Liver (tissue), 9 donors: ENCODE data around the gene CHD8. TPM values are rescaled to one million over a fixed set of nuclear protein-coding genes. Genes with fewer than 3 reads are reported as not detected.

Source experiments
- DNase-seq: peaks from one replicate; pipeline ENCODE4 v3.0.0-alpha.2; 2017; ENCODE audit warnings: low spot score
- H3K27ac ChIP-seq, 2 donors: one replicate each; pipeline ENCODE4 v1.7.0; 2013; ENCODE audit warnings: inconsistent platforms in 2 of 2, low read length in 2 of 2, control low read depth in 1 of 2, low read depth in 1 of 2, mild to moderate bottlenecking in 1 of 2
- H3K27me3 ChIP-seq, 4 donors: one replicate each; pipeline versions ENCODE4 v1.6.1 to v1.7.0; 2013; ENCODE audit warnings: low read length in 3 of 4, inconsistent platforms in 1 of 4, mild to moderate bottlenecking in 1 of 4, moderate library complexity in 1 of 4; ENCODE audit not compliant: control insufficient read depth in 4 of 4, insufficient read depth in 4 of 4
- H3K36me3 ChIP-seq, 4 donors: one replicate each; pipeline versions ENCODE4 v1.6.1 to v1.7.0; 2013; ENCODE audit warnings: low read length in 3 of 4, mild to moderate bottlenecking in 3 of 4, low read depth in 1 of 4, moderate library complexity in 1 of 4; ENCODE audit not compliant: control insufficient read depth in 4 of 4, insufficient read depth in 3 of 4
- H3K4me1 ChIP-seq, 4 donors: one replicate each; pipeline versions ENCODE4 v1.6.1 to v1.7.0; 2013; ENCODE audit warnings: low read length in 3 of 4, mild to moderate bottlenecking in 3 of 4, moderate library complexity in 1 of 4; ENCODE audit not compliant: control insufficient read depth in 4 of 4, insufficient read depth in 4 of 4
- H3K4me3 ChIP-seq, 3 donors: one replicate each; pipeline versions ENCODE4 v1.6.1 to v1.7.0; 2013; ENCODE audit warnings: low read length in 3 of 3, control low read depth in 1 of 3, low read depth in 1 of 3, mild to moderate bottlenecking in 1 of 3
- H3K9ac ChIP-seq, 2 donors: one replicate each; pipeline ENCODE4 v1.7.0; 2013; ENCODE audit warnings: low read length in 2 of 2, mild to moderate bottlenecking in 2 of 2, moderate library complexity in 2 of 2, control low read depth in 1 of 2, low read depth in 1 of 2
- H3K9me3 ChIP-seq, 4 donors: one replicate each; pipeline versions ENCODE4 v1.6.1 to v1.7.0; 2013; ENCODE audit warnings: low read length in 3 of 4; ENCODE audit not compliant: control insufficient read depth in 4 of 4
- EGR1 ChIP-seq, 2 donors: IDR thresholded peaks; 2 replicates each; pipeline ENCODE4 v1.6.1; 2016 to 2018; ENCODE audit warnings: antibody characterized with exemption in 2 of 2, low read depth in 2 of 2
- FOXA1 ChIP-seq: IDR thresholded peaks from 2 replicates; pipeline ENCODE4 v1.6.1; 2016; ENCODE audit warnings: antibody characterized with exemption
- GABPA ChIP-seq, 2 donors: IDR thresholded peaks in 1 of 2; conservative IDR thresholded peaks in 1 of 2; 2 replicates each; pipeline ENCODE4 v1.6.1; 2016; ENCODE audit warnings: antibody characterized with exemption in 2 of 2, mild to moderate bottlenecking in 1 of 2, moderate library complexity in 1 of 2
- HNF4A ChIP-seq, 2 donors: conservative IDR thresholded peaks; 2 replicates each; pipeline ENCODE4 v1.6.1; 2016; ENCODE audit warnings: antibody characterized with exemption in 2 of 2, mild to moderate bottlenecking in 2 of 2
- JUND ChIP-seq, 2 donors: IDR thresholded peaks; 2 replicates each; pipeline ENCODE4 v1.6.1; 2016; ENCODE audit warnings: antibody characterized with exemption in 2 of 2
- RAD21 ChIP-seq, 2 donors: IDR thresholded peaks; 2 replicates each; pipeline ENCODE4 v1.6.1; 2016; ENCODE audit warnings: antibody characterized with exemption in 2 of 2, mild to moderate bottlenecking in 2 of 2
- RXRA ChIP-seq, 2 donors: IDR thresholded peaks; 2 replicates each; pipeline ENCODE4 v1.6.1; 2017 to 2018; ENCODE audit warnings: antibody characterized with exemption in 2 of 2, mild to moderate bottlenecking in 1 of 2
- SP1 ChIP-seq: IDR thresholded peaks from 2 replicates; pipeline ENCODE4 v1.6.1; 2018; ENCODE audit warnings: antibody characterized with exemption, mild to moderate bottlenecking
- TAF1 ChIP-seq: conservative IDR thresholded peaks from 2 replicates; pipeline ENCODE4 v1.6.1; 2016; ENCODE audit warnings: antibody characterized with exemption, mild to moderate bottlenecking
- YY1 ChIP-seq: IDR thresholded peaks from 2 replicates; pipeline ENCODE4 v1.6.1; 2016; ENCODE audit warnings: antibody characterized with exemption, mild to moderate bottlenecking
- ZBTB33 ChIP-seq: IDR thresholded peaks from 2 replicates; pipeline ENCODE4 v1.6.1; 2016; ENCODE audit warnings: antibody characterized with exemption
- WGBS: extraction: QIAGEN DNeasy Blood & Tissue Kit; methylation state at CpG from one replicate; pipeline ENCODE4 v1.1.7; 2013; 5-methylcytosine and 5-hydroxymethylcytosine counted together
- polyA plus RNA-seq, 2 donors: library from polyadenylated mRNA; stranded (reverse) in 1 of 2; unstranded in 1 of 2; fragments of 200-250 nt in 1 of 2; fragments of >200 nt in 1 of 2; fragmentation: Nextera tagmentation in 1 of 2; extraction: Ambion mirVana in 1 of 2; gene quantifications; one replicate each; pipeline versions ENCODE4 v1.2.1 to v1.2.3, GENCODE V29; 2013 to 2015
- total RNA-seq, 2 donors: library from RNA; depleted of rRNA; stranded (reverse); fragments of >200 nt; gene quantifications; one replicate each; pipeline ENCODE4 v1.2.3, GENCODE V29; 2014
- TF ChIP-seq, protein P1 (sequence below): fragments of 150-350 bp; IDR thresholded peaks from 2 replicates; pipeline ENCODE4 v1.5.1; 2017; ENCODE audit warnings: improper control_type of control experiment, low read depth, low read length; ENCODE audit not compliant: missing input control
- TF ChIP-seq, protein P2 (sequence below): IDR thresholded peaks from 2 replicates; pipeline ENCODE4 v1.6.1; 2016; ENCODE audit warnings: antibody characterized with exemption, mild to moderate bottlenecking
- TF ChIP-seq, protein P3 (sequence below): IDR thresholded peaks from 2 replicates; pipeline ENCODE4 v1.6.1; 2016; ENCODE audit warnings: antibody characterized with exemption
- donor health status: healthy.
- donor health status: healthy.
- donor health status: healthy.
- donor health status: healthy.
- donor health status: healthy.

CHD8 gene
- total and polyA plus RNA-seq, 4 donors = 9.6 to 29.5 (median 19.2) TPM

GRCh38 chr14:21505012-21505553 is 49.2 kb upstream of the CHD8 start:
- no peak for DNase-seq
- Histone ChIP-seq H3K4me1 (peaks cover 0 to 9% (median 8%) of the 10 kb centered on the region in 4 donors), H3K9me3 (no peaks in the 10 kb centered on the region), H3K36me3 (peaks cover 3 to 35% (median 16%) of the 10 kb centered on the region in 4 donors), H3K27ac (no peak overlapping the region), H3K9ac (no peak overlapping the region), H3K27me3 (no peaks in the 10 kb centered on the region), H3K4me3 (no peak overlapping the region)
- TF ChIP-seq RXRA (IDR thresholded peaks at IDR 0.05) (no peak), FOXA1 (no peak), HNF4A (conservative IDR thresholded peaks at IDR 0.05) (no peak), TAF1 (no peak), SP1 (no peak), YY1 (no peak), EGR1 (IDR thresholded peaks at IDR 0.05; ENCODE audit: low read depth in 2 of 2) (no peak), GABPA (IDR thresholded peaks at IDR 0.05 in 1 of 2, conservative IDR thresholded peaks at IDR 0.05 in 1 of 2) (no peak)
- TF ChIP-seq, protein P1, sequence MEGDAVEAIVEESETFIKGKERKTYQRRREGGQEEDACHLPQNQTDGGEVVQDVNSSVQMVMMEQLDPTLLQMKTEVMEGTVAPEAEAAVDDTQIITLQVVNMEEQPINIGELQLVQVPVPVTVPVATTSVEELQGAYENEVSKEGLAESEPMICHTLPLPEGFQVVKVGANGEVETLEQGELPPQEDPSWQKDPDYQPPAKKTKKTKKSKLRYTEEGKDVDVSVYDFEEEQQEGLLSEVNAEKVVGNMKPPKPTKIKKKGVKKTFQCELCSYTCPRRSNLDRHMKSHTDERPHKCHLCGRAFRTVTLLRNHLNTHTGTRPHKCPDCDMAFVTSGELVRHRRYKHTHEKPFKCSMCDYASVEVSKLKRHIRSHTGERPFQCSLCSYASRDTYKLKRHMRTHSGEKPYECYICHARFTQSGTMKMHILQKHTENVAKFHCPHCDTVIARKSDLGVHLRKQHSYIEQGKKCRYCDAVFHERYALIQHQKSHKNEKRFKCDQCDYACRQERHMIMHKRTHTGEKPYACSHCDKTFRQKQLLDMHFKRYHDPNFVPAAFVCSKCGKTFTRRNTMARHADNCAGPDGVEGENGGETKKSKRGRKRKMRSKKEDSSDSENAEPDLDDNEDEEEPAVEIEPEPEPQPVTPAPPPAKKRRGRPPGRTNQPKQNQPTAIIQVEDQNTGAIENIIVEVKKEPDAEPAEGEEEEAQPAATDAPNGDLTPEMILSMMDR = no peak

GRCh38 chr14:21503376-21503775 is 47.5 kb upstream of the CHD8 start:
- H3K27me3 ChIP-seq = no peaks in the 10 kb centered on the region
- no peak for DNase-seq
- H3K27ac ChIP-seq = no peak overlapping the region
- TF ChIP-seq, protein P2, sequence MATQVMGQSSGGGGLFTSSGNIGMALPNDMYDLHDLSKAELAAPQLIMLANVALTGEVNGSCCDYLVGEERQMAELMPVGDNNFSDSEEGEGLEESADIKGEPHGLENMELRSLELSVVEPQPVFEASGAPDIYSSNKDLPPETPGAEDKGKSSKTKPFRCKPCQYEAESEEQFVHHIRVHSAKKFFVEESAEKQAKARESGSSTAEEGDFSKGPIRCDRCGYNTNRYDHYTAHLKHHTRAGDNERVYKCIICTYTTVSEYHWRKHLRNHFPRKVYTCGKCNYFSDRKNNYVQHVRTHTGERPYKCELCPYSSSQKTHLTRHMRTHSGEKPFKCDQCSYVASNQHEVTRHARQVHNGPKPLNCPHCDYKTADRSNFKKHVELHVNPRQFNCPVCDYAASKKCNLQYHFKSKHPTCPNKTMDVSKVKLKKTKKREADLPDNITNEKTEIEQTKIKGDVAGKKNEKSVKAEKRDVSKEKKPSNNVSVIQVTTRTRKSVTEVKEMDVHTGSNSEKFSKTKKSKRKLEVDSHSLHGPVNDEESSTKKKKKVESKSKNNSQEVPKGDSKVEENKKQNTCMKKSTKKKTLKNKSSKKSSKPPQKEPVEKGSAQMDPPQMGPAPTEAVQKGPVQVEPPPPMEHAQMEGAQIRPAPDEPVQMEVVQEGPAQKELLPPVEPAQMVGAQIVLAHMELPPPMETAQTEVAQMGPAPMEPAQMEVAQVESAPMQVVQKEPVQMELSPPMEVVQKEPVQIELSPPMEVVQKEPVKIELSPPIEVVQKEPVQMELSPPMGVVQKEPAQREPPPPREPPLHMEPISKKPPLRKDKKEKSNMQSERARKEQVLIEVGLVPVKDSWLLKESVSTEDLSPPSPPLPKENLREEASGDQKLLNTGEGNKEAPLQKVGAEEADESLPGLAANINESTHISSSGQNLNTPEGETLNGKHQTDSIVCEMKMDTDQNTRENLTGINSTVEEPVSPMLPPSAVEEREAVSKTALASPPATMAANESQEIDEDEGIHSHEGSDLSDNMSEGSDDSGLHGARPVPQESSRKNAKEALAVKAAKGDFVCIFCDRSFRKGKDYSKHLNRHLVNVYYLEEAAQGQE = no peak
- TF ChIP-seq JUND (IDR thresholded peaks at IDR 0.05) = no peak
- TF ChIP-seq RXRA (IDR thresholded peaks at IDR 0.05) = no peak
- no peak for TF ChIP-seq SP1
- no peak for TF ChIP-seq YY1
- TF ChIP-seq RAD21 (IDR thresholded peaks at IDR 0.05) = no peak
- TF ChIP-seq, protein P1 = no peak
- TF ChIP-seq ZBTB33 = no peak
- TF ChIP-seq, protein P3, sequence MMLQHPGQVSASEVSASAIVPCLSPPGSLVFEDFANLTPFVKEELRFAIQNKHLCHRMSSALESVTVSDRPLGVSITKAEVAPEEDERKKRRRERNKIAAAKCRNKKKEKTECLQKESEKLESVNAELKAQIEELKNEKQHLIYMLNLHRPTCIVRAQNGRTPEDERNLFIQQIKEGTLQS = no peak
- TF ChIP-seq TAF1 = no peak
- no peaks in the 10 kb centered on the region for H3K9me3 ChIP-seq
- no peaks in the 10 kb centered on the region for H3K4me1 ChIP-seq
- no peak overlapping the region for H3K9ac ChIP-seq
- WGBS = 98% methylated on average over 4 of the region's 4 CpGs
- H3K4me3 ChIP-seq = no peak overlapping the region
- peaks cover 3 to 50% (median 27%) of the 10 kb centered on the region in 4 donors for H3K36me3 ChIP-seq
